SK-N-SH (cell line): ENCODE data around the gene ANKAR. TPM values are rescaled to one million over a fixed set of nuclear protein-coding genes. Genes with fewer than 3 reads are reported as not detected.

Experiments
- CTCF ChIA-PET: fragments of 300-600, 350-600 bp; formaldehyde crosslinking; extraction: SDS; loops from one replicate; lab custom pipeline; 2021; lab: Yijun Ruan, JAX
- POLR2A ChIA-PET: fragments of 350-600 bp; sonication (Branson Sonifier 250); formaldehyde crosslinking; extraction: SDS; loops from one replicate; lab custom pipeline; 2020; ENCODE audit warnings: antibody characterized with exemption, inconsistent platforms; lab: Yijun Ruan, JAX
- DNase-seq: peaks from one replicate; pipeline ENCODE4 v3.0.0; 2012
- H2AFZ ChIP-seq: fragments of 200-600 bp; sonication (generic); 2 replicates; pipeline ENCODE4 v1.8.1; 2016; ENCODE audit warnings: antibody characterized with exemption, mild to moderate bottlenecking, low read depth
- H3F3A ChIP-seq: fragments of 200-600 bp; sonication (generic); replicated peaks from 2 replicates; pipeline ENCODE3; 2016; ENCODE audit warnings: antibody characterized with exemption, mild to moderate bottlenecking; ENCODE audit not compliant: insufficient read depth
- H3K27ac ChIP-seq, 2 experiments: fragments of 200-500 bp in 1 of 2; fragments of 200-600 bp in 1 of 2; sonication (Bioruptor generic) in 1 of 2; sonication (generic), shearing (Covaris generic) in 1 of 2; 2 replicates each; pipeline versions ENCODE4 v1.5.1 to v1.6.1; 2014 to 2016; ENCODE audit warnings: low read depth in 2 of 2, inconsistent platforms in 1 of 2, low read length in 1 of 2, mild to moderate bottlenecking in 1 of 2, mixed read lengths in 1 of 2
- H3K27me3 ChIP-seq: fragments of 200-600 bp; sonication (generic), shearing (Covaris generic); 2 replicates; pipeline ENCODE4 v1.6.1; 2016; ENCODE audit warnings: mixed run types; ENCODE audit not compliant: insufficient read depth
- H3K36me3 ChIP-seq, 2 experiments: fragments of 200-500 bp in 1 of 2; fragments of 200-600 bp in 1 of 2; sonication (Bioruptor generic) in 1 of 2; sonication (generic) in 1 of 2; replicated peaks in 1 of 2; 2 replicates each; pipeline versions ENCODE3 to v1.5.1; 2014 to 2016; ENCODE audit warnings: low read length in 1 of 2, mild to moderate bottlenecking in 1 of 2; ENCODE audit not compliant: insufficient read depth in 2 of 2, control insufficient read depth in 1 of 2
- H3K4me1 ChIP-seq, 2 experiments: fragments of 200-500 bp in 1 of 2; fragments of 200-600 bp in 1 of 2; sonication (Bioruptor generic) in 1 of 2; sonication (generic), shearing (Covaris generic) in 1 of 2; 2 replicates each; pipeline versions ENCODE4 v1.5.1 to v1.6.1; 2014 to 2016; ENCODE audit warnings: low read depth in 1 of 2, low read length in 1 of 2, mixed run types in 1 of 2; ENCODE audit not compliant: insufficient read depth in 2 of 2, control insufficient read depth in 1 of 2
- H3K4me2 ChIP-seq: fragments of 200-600 bp; sonication (generic), shearing (Covaris generic); 2 replicates; pipeline ENCODE4 v1.6.1; 2017; ENCODE audit warnings: mixed run types
- H3K4me3 ChIP-seq, 2 experiments: fragments of 200-500 bp in 1 of 2; fragments of 200-600 bp in 1 of 2; sonication (Bioruptor generic) in 1 of 2; sonication (generic), shearing (Covaris generic) in 1 of 2; 2 replicates each; pipeline versions ENCODE4 v1.5.1 to v1.8.1; 2014 to 2016; ENCODE audit warnings: low read depth in 2 of 2, inconsistent platforms in 1 of 2, low read length in 1 of 2, mild to moderate bottlenecking in 1 of 2, mixed read lengths in 1 of 2, moderate library complexity in 1 of 2
- H3K79me2 ChIP-seq: fragments of 200-600 bp; sonication (generic); 2 replicates; pipeline ENCODE4 v1.8.1; 2017; ENCODE audit warnings: mild to moderate bottlenecking; ENCODE audit not compliant: insufficient read depth
- H3K9ac ChIP-seq: fragments of 200-600 bp; sonication (generic); 2 replicates; pipeline ENCODE4 v1.6.1; 2017; ENCODE audit warnings: mixed run types
- H3K9me2 ChIP-seq: fragments of 200-600 bp; sonication (generic); 2 replicates; pipeline ENCODE4 v1.6.1; 2017; ENCODE audit warnings: mixed run types
- H3K9me3 ChIP-seq: fragments of 200-600 bp; sonication (generic); 2 replicates; pipeline ENCODE4 v1.6.1; 2017; ENCODE audit warnings: mixed run types, mild to moderate bottlenecking, moderate library complexity
- H4K20me1 ChIP-seq: fragments of 200-600 bp; sonication (generic); 2 replicates; pipeline ENCODE4 v1.6.1; 2017; ENCODE audit warnings: mild to moderate bottlenecking, mixed run types; ENCODE audit not compliant: insufficient read depth
- CHD2 ChIP-seq: fragments of 150-350 bp; IDR thresholded peaks from 2 replicates; pipeline ENCODE4 v1.6.1; 2018; ENCODE audit warnings: low read length; ENCODE audit not compliant: partially characterized antibody
- CTCF ChIP-seq: fragments of 200-600 bp; sonication (generic); IDR thresholded peaks from 2 replicates; pipeline ENCODE4 v1.6.1; 2017; ENCODE audit warnings: antibody characterized with exemption, mild to moderate bottlenecking, moderate library complexity
- EP300 ChIP-seq, 2 experiments: IDR thresholded peaks; 2 replicates each; pipeline versions ENCODE4 v1.4.0 to v1.6.1; 2012; ENCODE audit warnings: borderline replicate concordance in 1 of 2, low read depth in 1 of 2, low read length in 1 of 2
- FOSL2 ChIP-seq: IDR thresholded peaks from 2 replicates; pipeline ENCODE4 v1.4.0; 2012; ENCODE audit warnings: low read depth, mild to moderate bottlenecking, moderate library complexity, borderline replicate concordance
- FOXJ3 ChIP-seq: sonication (generic); formaldehyde crosslinking; IDR thresholded peaks from 2 replicates; pipeline ENCODE4 v1.5.1; 2020; ENCODE audit warnings: mild to moderate bottlenecking, missing genetic modification reagents
- GABPA ChIP-seq: IDR thresholded peaks from 2 replicates; pipeline ENCODE4 v1.4.0; 2012; ENCODE audit warnings: low read depth, mild to moderate bottlenecking
- GATA2 ChIP-seq: sonication (generic); formaldehyde crosslinking; IDR thresholded peaks from 2 replicates; pipeline ENCODE4 v1.5.0; 2020; ENCODE audit warnings: mild to moderate bottlenecking, missing genetic modification reagents
- IRF3 ChIP-seq: fragments of 150-350 bp; IDR thresholded peaks from 2 replicates; pipeline ENCODE4 v1.6.1; 2016; ENCODE audit warnings: mild to moderate bottlenecking, low read depth, low read length
- MAX ChIP-seq: IDR thresholded peaks from 2 replicates; pipeline ENCODE4 v1.4.0; 2012; ENCODE audit warnings: low read depth
- MEF2A ChIP-seq: IDR thresholded peaks from 2 replicates; pipeline ENCODE4 v1.4.0; 2012; ENCODE audit warnings: low read depth, borderline replicate concordance
- MXI1 ChIP-seq: IDR thresholded peaks from 2 replicates; pipeline ENCODE4 v1.6.1; 2012; ENCODE audit warnings: mild to moderate bottlenecking, low read depth, low read length, improper control_type of control experiment
- REST ChIP-seq: IDR thresholded peaks from 2 replicates; pipeline ENCODE4 v1.6.1; 2012; ENCODE audit warnings: mild to moderate bottlenecking, low read depth, low read length, moderate library complexity
- RFX5 ChIP-seq: IDR thresholded peaks from 2 replicates; pipeline ENCODE4 v1.6.1; 2012; ENCODE audit warnings: mild to moderate bottlenecking, improper control_type of control experiment, low read length
- SMC3 ChIP-seq: IDR thresholded peaks from 2 replicates; pipeline ENCODE4 v1.6.1; 2012; ENCODE audit warnings: low read depth, low read length, improper control_type of control experiment
- TAF1 ChIP-seq: IDR thresholded peaks from 2 replicates; pipeline ENCODE4 v1.6.1; 2012; ENCODE audit warnings: low read depth, mild to moderate bottlenecking, low read length, moderate library complexity, borderline replicate concordance
- USF2 ChIP-seq: fragments of 150-350 bp; IDR thresholded peaks from 2 replicates; pipeline ENCODE4 v1.6.1; 2017; ENCODE audit warnings: antibody characterized with exemption, low read length, low read depth, borderline replicate concordance
- YY1 ChIP-seq: IDR thresholded peaks from 2 replicates; pipeline ENCODE4 v1.4.0; 2012; ENCODE audit warnings: low read depth, mild to moderate bottlenecking
- WGBS: methylation state at CpG from one replicate; pipeline ENCODE4 v1.1.6; 2017; ENCODE audit warnings: low lambda C conversion rate; 5-methylcytosine and 5-hydroxymethylcytosine counted together
- polyA plus RNA-seq, 3 experiments: library from polyadenylated mRNA; depleted of rRNA; stranded (reverse); fragments of >200 nt; gene quantifications; 2 replicates each; pipeline ENCODE4 v1.2.3, GENCODE V29; 2012

The ANKAR gene
- polyA plus RNA-seq, 1 of the 3 experiments (the other 2 are of a cell fraction) = 1.6 TPM

- CTCF ChIA-PET = interaction anchor here (1.2 kb wide), 1 partner anchor 14 kb away, joined by 3 read pairs; no protein-coding TSS in a partner anchor
- H3K4me1 ChIP-seq = no peaks in the 10 kb centered on the region
- H3K36me3 ChIP-seq = no peaks in the 10 kb centered on the region
- H3K27me3 ChIP-seq = no peaks in the 10 kb centered on the region
- POLR2A ChIA-PET = no interaction called here
- H3K4me2 ChIP-seq = no peak overlapping the region
- no peak overlapping the region for H3K4me3 ChIP-seq
- no peaks in the 10 kb centered on the region for H3K9me2 ChIP-seq
- no peaks in the 10 kb centered on the region for H3K9me3 ChIP-seq
- TF ChIP-seq IRF3 = no peak
- TF ChIP-seq GABPA = no peak
- no peak for TF ChIP-seq FOXJ3 (CRISPR knock-in tag)
- no peak for TF ChIP-seq GATA2 (CRISPR knock-in tag)
- no peak for TF ChIP-seq FOSL2
- no peak for TF ChIP-seq CTCF
- no peak for TF ChIP-seq CHD2
- TF ChIP-seq MXI1 = no peak
- no peak for TF ChIP-seq USF2
- no peaks in the 10 kb centered on the region for H4K20me1 ChIP-seq
- H3K9ac ChIP-seq = no peak overlapping the region
- H3K79me2 ChIP-seq = no peaks in the 10 kb centered on the region
- no peak overlapping the region for H3K27ac ChIP-seq
- no peaks in the 10 kb centered on the region for H3F3A ChIP-seq
- no peak overlapping the region for H2AFZ ChIP-seq
- DNase-seq = no peak
Observed at GRCh38 chr2:189646521-189646920, 27.9 kb upstream of the ANKAR start.

GRCh38 chr2:189648846-189649509 is 25.5 kb upstream of the ANKAR start:
- Histone ChIP-seq H3K79me2 (no peaks in the 10 kb centered on the region), H3K27me3 (no peaks in the 10 kb centered on the region), H3K9ac (no peak overlapping the region), H3K4me3 (no peak overlapping the region), H3K27ac (no peak overlapping the region), H3K4me2 (no peak overlapping the region), H2AFZ (no peak overlapping the region), H4K20me1 (no peaks in the 10 kb centered on the region), H3K4me1 (no peaks in the 10 kb centered on the region), H3F3A (no peaks in the 10 kb centered on the region), H3K9me2 (no peaks in the 10 kb centered on the region), H3K9me3 (no peaks in the 10 kb centered on the region), H3K36me3 (no peaks in the 10 kb centered on the region)
- ChIA-PET POLR2A (no interaction called here), CTCF (interaction anchor here (1.0 kb wide), 1 partner anchor 12 kb away, joined by 3 read pairs; no protein-coding TSS in a partner anchor)
- no peak for DNase-seq
- 42% methylated on average over 1 of the region's 1 CpG for WGBS
- TF ChIP-seq FOSL2 = no peak
- TF ChIP-seq CHD2 = no peak
- TF ChIP-seq RFX5 = no peak
- no peak for TF ChIP-seq MAX
- no peak for TF ChIP-seq SMC3
- TF ChIP-seq GABPA = no peak
- no peak for TF ChIP-seq TAF1
- TF ChIP-seq YY1 = no peak
- no peak for TF ChIP-seq EP300 (IDR thresholded peaks at IDR 0.05; ENCODE audit: borderline replicate concordance in 1 of 2, low read depth in 1 of 2, low read length in 1 of 2)
- no peak for TF ChIP-seq REST
- no peak for TF ChIP-seq USF2
- TF ChIP-seq MXI1 = no peak
- no peak for TF ChIP-seq GATA2 (CRISPR knock-in tag)
- no peak for TF ChIP-seq MEF2A
